Neural progenitor cell (in vitro differentiated cells): ENCODE data around the gene NDUFB4.

ENCODE experiments used
- EZH2 ChIP-seq: fragments of 200-600 bp; sonication (generic); IDR thresholded peaks from 2 replicates; pipeline ENCODE4 v1.6.1; 2017; ENCODE audit warnings: antibody characterized with exemption, mild to moderate bottlenecking, moderate library complexity
- EZH2phosphoT487 ChIP-seq: fragments of 200-600 bp; sonication (generic); IDR thresholded peaks from 2 replicates; pipeline ENCODE4 v1.6.1; 2017; ENCODE audit warnings: antibody characterized with exemption
- TF ChIP-seq, protein P1 (sequence below): fragments of 200-600 bp; sonication (generic); IDR thresholded peaks from 2 replicates; pipeline ENCODE4 v1.5.1; 2017; ENCODE audit warnings: antibody characterized with exemption, mild to moderate bottlenecking

DNA sequence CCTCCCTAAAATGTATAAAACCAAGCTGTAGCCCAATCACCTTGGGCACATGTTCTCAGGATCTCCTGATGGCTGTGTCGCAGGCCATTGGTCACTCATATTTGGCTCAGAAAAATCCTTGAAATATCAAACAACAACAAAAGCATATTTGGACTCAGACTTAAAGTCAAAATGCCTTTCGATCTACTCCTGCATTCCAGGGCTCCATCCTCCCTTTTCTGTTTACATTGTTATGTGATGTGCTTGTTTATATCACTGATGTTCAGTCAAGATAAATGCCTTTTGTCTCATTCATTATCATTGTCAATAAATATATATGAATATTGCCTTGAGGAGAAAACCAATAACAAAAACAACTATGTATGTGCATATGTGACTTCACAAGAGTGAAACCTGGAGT, 54.2 kb downstream of the NDUFB4 start:
- TF ChIP-seq, protein P1, sequence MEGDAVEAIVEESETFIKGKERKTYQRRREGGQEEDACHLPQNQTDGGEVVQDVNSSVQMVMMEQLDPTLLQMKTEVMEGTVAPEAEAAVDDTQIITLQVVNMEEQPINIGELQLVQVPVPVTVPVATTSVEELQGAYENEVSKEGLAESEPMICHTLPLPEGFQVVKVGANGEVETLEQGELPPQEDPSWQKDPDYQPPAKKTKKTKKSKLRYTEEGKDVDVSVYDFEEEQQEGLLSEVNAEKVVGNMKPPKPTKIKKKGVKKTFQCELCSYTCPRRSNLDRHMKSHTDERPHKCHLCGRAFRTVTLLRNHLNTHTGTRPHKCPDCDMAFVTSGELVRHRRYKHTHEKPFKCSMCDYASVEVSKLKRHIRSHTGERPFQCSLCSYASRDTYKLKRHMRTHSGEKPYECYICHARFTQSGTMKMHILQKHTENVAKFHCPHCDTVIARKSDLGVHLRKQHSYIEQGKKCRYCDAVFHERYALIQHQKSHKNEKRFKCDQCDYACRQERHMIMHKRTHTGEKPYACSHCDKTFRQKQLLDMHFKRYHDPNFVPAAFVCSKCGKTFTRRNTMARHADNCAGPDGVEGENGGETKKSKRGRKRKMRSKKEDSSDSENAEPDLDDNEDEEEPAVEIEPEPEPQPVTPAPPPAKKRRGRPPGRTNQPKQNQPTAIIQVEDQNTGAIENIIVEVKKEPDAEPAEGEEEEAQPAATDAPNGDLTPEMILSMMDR, result no peak
- TF ChIP-seq EZH2phosphoT487 (no peak), EZH2 (no peak)
